Kasumi-1 (cell line): ENCODE measurements around the gene CYP4F8.

Experiments used
- DNase-seq, 2 experiments: peaks; one replicate each; lab custom pipeline; 2025; lab: John Stamatoyannopoulos, UW

The CYP4F8 gene

DNA sequence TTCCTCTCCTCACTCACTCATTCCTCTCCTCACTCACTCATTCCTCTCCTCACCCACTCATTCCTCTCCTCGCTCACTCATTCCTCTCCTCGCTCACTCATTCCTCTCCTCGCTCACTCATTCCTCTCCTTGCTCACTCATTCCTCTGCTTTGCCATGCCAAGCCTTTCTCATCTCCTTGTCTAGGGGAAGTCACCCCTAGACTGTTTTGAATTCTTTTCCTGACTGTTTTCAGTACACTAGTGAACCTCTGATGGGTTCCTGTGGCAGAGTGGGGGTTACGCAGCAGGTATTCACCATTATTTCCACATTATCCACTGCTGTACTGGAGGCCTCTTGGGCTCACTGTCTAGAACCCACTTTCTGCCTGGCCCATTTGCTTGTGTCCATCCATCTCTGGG lies 1.2 kb downstream of the CYP4F8 start:
- DNase-seq = no peak

DNA sequence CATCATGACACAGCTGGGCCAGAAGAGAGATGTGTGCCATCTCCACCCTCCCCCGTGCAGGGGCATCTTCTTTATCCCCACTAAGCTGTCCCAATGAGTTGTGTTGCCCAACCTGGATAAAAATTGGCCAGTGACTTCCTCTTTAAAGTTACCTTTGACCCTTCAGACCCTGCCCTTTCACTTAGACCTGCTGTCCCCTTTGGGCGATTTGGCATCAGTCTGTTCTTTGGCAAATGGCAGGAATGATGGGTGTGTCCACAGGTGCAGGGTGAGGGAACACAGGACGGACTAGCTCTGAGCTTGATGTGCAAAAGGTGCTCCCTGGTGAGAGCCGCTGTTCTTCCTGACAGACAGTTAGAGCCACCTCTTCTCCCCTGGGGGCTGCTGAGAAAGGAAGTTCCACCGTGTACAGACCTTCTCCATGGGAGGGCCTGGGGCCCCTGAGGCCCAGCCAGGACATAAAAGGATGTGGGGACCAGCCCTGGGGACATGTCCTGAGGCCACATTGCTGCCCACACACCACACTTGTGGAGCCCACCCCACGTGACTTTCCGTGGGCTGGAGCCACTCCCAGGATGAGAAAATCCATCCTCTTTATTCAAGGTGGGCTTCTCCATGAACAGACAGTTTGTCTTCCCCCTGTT lies 1.7 kb downstream of the CYP4F8 start:
- DNase-seq = no peak

DNA sequence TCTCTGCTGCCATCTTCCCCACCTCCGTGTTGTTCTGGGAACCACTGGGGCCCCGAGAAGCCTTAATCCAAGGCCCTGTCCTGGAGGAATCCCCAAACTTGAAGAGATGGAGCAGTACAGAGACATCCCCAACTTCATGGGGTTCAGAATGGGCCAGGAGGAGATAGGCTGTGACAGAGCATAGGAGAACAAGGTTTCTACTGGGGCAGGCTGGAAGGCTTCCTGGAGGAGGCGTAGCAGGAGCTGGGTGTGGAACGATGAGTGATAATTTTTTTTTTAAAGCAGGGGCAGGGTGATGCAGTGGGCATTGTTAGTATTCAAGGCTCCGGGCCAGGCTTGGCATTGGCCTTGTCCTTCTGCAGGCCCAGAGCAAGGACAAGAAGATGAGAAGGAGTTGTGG lies 3.3 kb downstream of the CYP4F8 start:
- no peak for DNase-seq

DNA sequence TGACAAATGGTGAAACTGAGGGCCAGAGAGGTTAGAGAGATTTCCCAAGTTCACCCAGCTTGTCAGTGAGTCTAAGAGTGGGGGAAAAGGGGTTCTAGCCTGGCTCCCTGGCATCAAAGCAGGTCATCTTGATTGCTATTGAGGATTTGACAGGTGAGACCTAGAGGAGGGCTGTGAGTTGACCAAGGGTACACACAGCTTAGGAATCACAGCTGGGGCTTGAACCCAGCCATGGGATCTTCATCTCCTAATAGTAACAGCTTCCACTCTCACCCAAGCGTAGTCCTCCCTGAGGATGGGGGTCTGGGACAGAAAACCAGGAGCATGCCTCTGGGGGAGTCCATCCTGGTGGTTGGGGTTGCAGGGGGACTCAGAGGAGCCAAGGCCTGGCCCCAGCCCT lies 6.8 kb downstream of the CYP4F8 start:
- DNase-seq = no peak

DNA sequence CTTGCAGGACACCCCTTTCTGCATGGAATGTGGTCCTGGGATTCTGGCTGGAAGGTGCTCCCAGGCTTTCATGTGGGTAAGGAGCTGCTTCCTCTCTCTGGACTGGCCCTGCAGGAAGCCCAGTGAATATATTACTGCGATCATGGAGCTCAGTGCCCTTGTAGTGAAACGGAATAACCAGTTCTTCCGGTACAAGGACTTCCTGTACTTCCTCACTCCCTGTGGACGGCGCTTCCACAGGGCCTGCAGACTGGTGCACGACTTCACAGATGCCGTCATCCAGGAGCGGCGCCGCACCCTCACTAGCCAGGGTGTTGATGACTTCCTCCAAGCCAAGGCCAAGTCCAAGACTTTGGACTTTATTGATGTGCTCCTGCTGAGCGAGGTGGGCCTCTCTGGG lies 8.0 kb downstream of the CYP4F8 start:
- DNase-seq = no peak

DNA sequence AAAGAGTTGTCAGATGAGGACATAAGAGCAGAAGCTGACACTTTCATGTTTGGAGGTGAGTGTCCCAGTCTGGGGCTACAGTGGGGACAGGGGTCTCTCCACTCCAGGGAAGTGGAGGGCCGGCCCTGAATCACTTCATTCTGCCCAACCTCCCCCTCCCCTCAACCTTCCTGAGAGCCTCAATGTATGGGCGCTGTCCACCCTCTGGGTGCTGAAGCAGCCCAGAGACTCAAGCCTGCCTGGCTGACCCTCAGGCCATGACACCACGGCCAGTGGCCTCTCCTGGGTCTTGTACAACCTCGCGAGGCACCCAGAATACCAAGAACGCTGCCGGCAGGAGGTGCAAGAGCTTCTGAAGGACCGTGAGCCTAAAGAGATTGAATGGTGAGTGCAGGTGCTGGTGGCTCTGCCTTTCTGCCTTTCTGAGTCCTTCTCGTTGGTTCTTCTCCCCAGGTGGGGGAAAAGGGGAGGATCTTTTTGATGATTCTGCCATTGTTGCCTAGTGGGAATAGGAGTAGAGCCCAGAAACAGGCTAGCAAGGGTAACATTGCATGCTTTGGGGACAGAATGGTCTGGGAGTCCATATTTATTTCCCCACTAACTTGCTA lies 8.8 kb downstream of the CYP4F8 start:
- peak in 1 of 2 experiments; percentile 8 for DNase-seq

DNA sequence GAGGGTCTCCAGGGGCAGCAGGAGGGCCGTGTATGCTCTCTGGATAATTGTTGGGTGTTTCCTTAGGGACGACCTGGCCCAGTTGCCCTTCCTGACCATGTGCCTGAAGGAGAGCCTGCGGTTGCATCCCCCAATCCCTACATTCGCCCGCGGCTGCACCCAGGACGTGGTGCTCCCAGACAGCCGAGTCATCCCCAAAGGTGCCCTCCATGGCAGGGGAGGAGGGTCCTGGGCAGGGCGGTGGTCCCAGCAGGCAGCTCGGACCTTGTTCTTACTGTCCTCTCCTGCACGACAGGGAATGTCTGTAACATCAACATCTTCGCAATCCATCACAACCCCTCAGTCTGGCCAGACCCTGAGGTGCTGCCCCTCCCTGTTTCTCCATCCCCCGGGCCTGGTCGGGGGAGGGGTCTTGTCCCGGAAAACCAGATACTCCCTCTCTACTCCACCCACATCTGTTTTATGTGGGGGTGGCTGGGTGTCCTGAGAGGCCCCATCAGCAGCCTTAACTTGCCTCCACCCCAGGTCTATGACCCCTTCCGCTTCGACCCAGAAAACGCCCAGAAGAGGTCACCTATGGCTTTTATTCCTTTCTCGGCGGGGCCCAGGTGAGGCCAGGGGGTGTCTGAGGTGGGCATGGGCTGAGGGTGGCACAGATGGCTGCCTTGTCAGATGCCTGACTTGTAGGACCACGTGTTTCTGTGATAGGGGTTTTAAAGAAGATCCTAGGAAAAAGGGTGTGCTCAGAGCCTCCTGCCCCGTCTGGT lies 13.4 kb downstream of the CYP4F8 start:
- DNase-seq = no peak

DNA sequence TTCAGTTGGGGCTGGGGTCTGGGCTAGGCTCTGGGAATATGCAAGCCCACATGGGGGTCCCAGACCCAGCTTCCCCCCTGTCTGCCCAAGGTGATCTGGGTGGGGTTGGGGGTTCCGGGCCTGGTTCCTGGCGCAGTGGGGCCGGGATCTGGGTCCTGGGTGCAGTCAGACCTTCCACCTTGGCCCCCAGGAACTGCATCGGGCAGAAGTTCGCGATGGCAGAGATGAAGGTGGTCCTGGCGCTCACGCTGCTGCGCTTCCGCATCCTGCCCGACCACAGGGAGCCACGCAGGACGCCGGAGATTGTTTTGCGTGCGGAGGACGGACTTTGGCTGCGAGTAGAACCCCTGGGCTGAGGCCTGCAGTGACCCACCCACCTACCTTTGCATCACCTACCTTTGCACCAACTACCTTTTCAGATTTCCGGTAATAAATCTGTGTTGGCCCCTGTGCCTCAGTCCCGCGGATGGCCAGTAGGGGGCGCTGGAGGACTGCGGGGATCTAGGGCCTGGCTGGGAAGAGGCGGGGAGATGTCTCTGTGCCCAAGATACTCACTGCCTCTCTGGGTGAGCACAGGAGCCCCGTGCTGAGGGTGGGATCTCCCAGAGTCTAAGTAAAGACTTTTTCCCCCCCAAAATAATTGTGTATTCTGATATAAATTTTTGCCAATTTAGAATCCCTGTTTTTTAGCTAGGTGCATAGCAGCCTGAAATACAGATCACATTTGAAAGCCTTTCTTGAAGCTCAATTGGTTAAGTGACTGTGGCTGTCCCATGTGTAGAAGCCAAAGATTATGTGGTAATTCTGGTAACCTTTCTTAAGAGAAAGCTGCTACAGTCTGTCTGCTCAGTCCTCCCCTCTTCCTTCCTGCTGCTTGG lies 14.2 kb downstream of the CYP4F8 start:
- peak; percentile 69 to 81 for DNase-seq

DNA sequence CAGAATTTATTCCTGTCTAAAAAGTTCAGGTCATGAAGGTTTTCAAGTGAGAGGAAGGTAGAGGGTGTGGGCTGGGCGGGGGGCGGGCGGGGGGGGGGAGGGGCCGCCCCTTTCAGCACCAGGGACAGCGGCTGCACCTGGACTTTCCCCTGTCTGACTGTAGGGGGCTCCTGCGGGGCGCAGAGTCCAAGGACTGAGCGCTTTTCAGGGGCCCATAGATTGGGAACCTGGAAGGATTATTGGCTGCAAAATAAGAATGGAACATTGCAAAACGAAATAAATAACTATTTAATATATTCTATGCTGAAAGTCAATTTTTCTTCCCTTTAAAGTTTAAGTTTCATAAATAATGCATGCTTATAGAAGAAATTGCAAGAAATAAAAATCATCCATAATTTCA lies 16.8 kb downstream of the CYP4F8 start:
- DNase-seq = peak; percentile 54 to 59

DNA sequence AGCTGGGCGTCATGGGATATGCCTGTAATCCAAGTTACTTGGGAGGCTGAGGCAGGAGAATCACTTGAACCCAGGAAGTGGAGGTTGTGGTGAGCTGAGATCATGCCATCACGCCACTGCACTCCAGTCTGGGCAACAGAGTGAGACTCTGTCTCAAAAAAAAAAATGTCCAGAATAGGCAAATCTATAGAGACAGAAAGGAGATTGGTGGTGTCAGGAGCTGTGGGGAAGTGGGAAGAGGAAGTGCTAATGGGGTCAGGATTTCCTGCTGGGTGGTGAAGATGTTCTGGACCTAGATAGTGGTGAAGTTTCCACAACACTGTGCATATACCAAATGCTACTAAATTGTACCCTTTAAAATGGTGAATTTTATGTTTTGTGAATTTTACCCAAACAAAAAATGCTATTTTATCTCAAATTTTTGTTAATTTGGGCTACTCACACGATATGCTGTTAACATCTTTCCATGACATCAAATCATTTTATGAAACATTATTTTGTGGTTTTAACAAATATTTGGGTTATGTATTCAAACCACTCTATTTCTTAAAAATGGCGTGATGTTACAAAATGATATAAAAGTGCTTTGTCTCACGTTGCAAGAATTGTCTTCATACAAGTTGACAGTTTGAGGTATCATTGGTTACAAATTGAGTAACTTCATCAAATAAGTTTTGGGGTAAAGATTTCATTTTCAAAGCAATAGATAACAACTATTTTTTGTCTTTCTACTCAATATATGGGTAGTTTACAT lies 18.2 kb downstream of the CYP4F8 start:
- peak; percentile 55 to 78 for DNase-seq

DNA sequence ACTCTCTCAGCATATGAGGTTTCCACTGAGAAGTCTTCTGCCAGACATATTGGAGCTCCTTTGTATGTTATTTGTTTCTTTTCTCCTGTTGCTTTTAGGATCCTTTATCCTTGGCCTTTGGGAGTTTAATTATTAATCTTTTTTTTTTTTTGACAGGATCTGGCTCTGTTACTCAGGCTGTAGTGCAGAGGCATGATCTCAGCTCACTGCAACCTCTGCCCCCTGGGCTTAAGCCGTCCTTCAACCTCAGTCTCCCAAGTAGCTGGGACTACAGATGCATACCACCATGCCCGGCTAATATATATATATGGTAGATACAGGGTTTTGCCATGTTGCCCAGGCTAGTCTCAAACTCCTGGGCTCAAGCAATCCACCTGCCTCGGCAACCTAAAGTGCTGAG lies 19.1 kb downstream of the CYP4F8 start:
- DNase-seq = no peak

DNA sequence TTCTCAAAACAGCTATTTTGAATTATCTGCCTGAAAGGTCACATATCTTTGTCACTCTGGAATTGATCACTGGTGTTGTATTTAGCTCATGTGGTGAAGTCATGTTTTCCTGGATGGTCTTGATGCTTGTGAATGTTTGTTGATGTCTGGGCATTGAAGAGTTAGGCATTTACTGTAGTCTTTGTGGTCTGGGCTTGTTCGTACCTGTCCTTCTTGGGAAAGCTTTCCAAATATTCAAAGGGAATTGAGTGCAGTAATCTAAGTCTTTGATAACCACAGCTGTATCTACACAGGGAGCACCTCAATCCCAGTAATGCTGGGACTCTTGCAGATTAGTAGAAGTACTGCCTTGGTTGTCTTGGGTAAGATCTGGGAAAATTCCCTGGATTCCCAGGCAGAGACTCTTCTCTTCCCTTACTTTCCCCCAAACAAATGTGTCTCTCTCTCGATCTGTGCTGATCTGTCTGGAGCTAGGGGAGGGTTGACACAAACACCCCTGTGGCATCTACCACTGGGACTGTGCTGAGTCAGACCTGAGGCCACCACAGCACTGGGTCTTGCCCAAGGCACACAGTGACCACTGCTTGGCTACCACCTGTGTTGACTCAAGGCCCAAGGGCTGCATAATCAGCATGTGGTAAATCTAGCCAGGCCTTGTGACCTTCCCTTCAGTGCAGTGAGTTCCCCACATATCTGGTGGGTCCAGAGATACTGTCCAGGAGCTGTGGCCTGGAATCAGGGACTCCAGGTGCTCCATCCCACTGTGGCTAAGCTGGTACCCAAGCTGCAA lies 20.2 kb downstream of the CYP4F8 start:
- no peak for DNase-seq

DNA sequence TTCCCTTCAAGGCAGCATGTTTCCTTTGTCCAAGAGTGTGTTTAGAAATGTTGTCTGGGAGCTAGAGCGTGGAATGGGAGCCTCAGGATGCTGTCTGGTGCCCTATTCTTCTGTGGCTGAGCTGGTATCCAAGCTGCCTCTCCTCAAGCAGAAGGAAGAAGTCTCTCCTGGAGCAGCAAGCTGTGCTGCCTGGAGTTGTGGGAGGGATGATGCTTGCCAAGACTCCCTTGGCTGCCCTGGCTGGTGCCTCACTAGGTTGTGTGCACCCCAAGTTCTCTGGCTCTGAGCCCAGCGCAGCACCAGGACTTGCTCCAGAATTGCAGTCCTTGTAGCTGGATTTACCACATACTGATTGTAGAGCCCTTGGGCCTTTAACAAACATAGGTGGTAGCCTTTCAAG lies 21.0 kb downstream of the CYP4F8 start:
- DNase-seq = no peak

DNA sequence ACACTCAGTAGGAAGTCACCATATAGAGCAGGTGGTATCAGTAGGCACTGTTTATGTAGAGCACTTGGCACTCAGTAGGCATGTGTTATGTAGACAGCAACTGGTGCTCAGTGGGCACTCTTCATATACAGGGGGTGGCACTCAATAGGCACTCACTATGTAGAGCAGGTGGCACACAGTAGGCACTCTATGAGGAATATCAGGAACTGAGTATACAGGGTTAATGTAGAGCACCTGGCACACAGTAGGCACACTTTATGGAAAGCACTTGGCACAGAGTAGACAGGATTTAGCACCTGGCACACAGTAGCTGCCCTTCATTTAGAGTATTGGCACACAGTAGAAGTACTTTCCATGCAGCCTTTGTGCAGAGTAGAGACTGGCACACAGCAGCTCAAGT lies 24.6 kb downstream of the CYP4F8 start:
- no peak for DNase-seq

DNA sequence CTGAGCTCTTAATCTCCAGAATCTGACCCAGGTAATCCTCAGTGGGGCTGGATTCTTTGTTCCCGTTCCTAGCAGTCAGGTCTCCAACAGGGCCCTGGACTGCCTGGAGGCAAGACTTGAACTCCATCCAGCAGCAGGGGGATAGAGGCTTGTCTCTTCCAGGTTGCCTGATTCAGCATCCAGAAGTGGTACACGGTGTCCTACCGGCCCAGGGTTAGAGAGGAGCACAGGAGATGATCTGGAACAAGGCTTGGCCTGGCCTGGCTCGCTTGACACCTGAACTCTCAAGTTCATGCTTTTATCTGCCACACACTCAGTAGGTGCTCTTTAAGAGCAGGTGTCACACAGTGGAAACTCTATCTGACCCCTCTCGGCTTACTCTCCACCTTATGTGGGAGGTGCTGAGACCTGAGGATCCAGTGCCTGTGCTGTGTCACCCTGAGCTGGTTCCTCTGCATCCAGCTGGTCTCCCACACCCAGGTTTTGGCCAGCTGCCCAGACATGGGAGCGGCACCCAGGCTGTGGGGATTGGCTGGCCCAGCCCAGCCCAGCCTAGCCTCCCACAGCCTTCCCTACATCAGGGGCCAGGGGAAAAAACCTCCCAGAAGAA lies 25.4 kb downstream of the CYP4F8 start, which contains the start of gene CYP4F3:
Gene CYP4F3 (plus strand): TSS at position 604 of the 610 bp plus-strand sequence. CDS start 519 bp downstream, outside the sequence.
- DNase-seq = no peak

DNA sequence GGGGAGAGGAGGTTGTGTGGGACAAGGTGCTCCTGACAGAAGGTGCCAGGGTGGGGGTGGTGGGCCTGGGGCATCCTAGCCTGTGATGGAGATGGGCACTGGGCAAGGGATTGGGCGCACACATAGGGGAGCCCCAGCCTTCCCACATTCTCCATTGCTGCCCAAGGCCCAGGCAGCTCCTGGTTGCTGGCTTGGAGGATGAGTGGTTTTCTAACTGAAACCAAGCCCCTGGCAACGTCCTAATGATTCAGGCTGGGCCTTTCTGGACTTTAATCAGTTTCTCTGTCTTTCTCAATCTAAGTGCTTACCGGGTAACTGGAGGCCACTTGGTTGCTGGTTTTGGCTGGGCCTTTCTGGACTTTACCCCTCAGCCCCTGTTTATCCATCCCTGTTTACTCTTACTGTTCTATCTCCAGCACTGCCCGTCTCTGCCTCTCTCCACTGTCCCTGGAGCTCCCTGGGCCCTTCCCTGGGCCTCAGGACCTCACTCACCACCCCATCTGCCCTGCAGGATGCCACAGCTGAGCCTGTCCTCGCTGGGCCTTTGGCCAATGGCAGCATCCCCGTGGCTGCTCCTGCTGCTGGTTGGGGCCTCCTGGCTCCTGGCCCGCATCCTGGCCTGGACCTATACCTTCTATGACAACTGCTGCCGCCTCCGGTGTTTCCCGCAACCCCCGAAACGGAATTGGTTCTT lies 26.0 kb downstream of the CYP4F8 start:
- no peak for DNase-seq

DNA sequence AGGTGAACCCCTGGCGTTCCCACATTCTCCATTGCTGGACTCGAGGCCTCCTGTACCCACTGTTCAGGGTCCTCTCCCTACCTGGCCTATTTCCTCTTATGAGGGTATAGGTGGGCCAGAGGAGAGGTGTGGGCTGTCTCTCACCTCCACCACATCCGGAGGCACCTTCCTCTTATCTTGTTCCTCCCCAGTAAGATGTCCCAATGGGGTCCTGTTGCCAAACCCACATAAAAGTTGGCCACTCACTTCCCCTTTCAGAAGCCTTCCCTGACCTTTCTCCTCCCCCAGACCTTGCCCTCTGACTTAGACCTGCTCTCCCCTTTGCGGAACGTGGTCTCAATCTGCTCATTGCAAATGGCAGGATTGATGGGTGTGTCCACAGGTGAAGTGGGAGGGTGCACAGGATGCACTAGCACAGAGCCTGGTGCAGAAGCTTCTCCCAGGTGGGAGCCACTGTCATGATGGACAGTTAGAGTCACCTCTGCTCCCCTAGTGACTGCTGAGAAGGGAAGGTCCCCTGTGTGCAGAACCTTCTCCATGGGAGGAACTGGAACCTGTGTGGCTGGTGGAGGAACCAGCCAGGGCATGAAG lies 27.0 kb downstream of the CYP4F8 start:
- no peak for DNase-seq

DNA sequence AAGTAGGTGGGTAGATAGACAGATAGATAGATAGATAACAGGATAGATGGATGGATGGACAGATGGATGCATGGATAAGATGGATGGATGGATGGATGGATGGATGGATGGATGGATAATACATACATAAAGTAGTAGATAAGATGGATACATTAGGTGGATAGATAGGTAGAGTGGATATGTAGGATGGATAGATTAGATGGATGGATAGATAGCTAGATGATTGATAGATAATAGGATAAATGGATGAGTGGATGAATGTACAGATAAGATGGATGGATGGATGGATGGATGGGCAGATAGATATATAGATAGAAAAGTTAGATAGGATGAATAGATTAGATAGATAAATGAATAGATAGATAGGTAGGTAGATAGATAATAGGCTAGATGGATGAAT lies 27.8 kb downstream of the CYP4F8 start:
- DNase-seq = no peak

DNA sequence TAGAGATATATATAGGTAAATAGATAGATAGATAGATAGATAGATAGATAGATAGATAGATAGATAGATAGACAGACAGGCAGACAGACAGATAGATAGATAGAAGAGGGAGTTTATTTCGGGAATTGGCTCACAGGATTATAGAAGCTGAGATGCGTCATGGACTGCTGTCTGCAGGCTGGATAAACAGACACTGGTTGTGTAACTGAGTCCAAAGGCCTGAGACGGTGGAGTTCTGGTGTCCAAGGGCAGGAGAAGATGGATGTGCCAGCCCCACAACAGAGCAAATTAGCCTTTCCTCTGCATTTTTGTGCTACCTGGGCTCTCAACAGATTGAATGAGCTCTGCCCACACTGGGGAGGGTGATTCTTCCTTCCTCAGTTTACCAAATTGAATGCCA lies 28.4 kb downstream of the CYP4F8 start:
- no peak for DNase-seq
